Measurements from ENCODE around the gene TNRC18. TPM values are rescaled to one million over a fixed set of nuclear protein-coding genes. Genes with fewer than 3 reads are reported as not detected.

The TNRC18 gene
- polyA plus RNA-seq, 1 donor from 2014 or later = 23.6 TPM

DNA sequence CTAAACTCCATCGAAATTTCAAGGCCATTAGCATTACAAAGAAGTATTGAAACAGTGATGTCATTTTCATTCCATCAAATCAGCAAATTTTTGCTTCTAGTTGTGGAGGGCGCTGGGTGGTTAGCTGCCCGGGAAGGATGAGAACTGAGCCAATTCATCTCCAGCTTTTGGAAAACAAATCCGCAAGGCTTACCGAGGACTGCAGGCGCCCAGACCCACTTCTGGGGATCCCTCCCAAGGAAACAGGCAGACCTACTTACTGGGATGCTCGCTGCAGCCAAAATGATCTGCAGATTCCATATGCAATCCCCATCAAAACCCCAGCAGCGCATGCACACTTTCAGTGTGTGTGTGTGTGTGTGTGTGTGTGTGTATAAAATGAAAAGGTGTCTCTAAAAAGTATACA, 19.2 kb downstream of the TNRC18 start:
- no peak overlapping the region for H3K9ac ChIP-seq (ENCODE audit: low read length)
- H3F3A ChIP-seq (ENCODE audit: insufficient read depth, low read length, poor library complexity, severe bottlenecking) = no peaks in the 10 kb centered on the region
- H2AFZ ChIP-seq (ENCODE audit: low read depth, low read length) = no peak overlapping the region
- H3K4me2 ChIP-seq (ENCODE audit: low read length) = no peak overlapping the region
- H3K79me2 ChIP-seq (replicated peaks; ENCODE audit: insufficient read depth, low read length) = peaks cover 95% of the 10 kb centered on the region
- H3K36me3 ChIP-seq (ENCODE audit: insufficient read depth, low read length) = no peaks in the 10 kb centered on the region
- H4K20me1 ChIP-seq (ENCODE audit: insufficient read depth) = no peaks in the 10 kb centered on the region
- H3K9me3 ChIP-seq (ENCODE audit: low read length) = no peaks in the 10 kb centered on the region
- TF ChIP-seq POLR2AphosphoS5 (IDR thresholded peaks at IDR 0.05) (no peak), SMC3 (conservative IDR thresholded peaks at IDR 0.05; ENCODE audit: poor library complexity) (no peak), TAF1 (IDR thresholded peaks at IDR 0.05; ENCODE audit: low read depth) (no peak), RAD21 (conservative IDR thresholded peaks at IDR 0.05) (no peak)
- TF ChIP-seq, protein P1, sequence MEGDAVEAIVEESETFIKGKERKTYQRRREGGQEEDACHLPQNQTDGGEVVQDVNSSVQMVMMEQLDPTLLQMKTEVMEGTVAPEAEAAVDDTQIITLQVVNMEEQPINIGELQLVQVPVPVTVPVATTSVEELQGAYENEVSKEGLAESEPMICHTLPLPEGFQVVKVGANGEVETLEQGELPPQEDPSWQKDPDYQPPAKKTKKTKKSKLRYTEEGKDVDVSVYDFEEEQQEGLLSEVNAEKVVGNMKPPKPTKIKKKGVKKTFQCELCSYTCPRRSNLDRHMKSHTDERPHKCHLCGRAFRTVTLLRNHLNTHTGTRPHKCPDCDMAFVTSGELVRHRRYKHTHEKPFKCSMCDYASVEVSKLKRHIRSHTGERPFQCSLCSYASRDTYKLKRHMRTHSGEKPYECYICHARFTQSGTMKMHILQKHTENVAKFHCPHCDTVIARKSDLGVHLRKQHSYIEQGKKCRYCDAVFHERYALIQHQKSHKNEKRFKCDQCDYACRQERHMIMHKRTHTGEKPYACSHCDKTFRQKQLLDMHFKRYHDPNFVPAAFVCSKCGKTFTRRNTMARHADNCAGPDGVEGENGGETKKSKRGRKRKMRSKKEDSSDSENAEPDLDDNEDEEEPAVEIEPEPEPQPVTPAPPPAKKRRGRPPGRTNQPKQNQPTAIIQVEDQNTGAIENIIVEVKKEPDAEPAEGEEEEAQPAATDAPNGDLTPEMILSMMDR (IDR thresholded peaks at IDR 0.05; ENCODE audit: poor library complexity, severe bottlenecking) = no peak
- TF ChIP-seq, protein P2, sequence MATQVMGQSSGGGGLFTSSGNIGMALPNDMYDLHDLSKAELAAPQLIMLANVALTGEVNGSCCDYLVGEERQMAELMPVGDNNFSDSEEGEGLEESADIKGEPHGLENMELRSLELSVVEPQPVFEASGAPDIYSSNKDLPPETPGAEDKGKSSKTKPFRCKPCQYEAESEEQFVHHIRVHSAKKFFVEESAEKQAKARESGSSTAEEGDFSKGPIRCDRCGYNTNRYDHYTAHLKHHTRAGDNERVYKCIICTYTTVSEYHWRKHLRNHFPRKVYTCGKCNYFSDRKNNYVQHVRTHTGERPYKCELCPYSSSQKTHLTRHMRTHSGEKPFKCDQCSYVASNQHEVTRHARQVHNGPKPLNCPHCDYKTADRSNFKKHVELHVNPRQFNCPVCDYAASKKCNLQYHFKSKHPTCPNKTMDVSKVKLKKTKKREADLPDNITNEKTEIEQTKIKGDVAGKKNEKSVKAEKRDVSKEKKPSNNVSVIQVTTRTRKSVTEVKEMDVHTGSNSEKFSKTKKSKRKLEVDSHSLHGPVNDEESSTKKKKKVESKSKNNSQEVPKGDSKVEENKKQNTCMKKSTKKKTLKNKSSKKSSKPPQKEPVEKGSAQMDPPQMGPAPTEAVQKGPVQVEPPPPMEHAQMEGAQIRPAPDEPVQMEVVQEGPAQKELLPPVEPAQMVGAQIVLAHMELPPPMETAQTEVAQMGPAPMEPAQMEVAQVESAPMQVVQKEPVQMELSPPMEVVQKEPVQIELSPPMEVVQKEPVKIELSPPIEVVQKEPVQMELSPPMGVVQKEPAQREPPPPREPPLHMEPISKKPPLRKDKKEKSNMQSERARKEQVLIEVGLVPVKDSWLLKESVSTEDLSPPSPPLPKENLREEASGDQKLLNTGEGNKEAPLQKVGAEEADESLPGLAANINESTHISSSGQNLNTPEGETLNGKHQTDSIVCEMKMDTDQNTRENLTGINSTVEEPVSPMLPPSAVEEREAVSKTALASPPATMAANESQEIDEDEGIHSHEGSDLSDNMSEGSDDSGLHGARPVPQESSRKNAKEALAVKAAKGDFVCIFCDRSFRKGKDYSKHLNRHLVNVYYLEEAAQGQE (IDR thresholded peaks at IDR 0.05; ENCODE audit: borderline replicate concordance) = no peak
- H3K27me3 ChIP-seq (ENCODE audit: insufficient read depth, low read depth, low read length) = no peaks in the 10 kb centered on the region
- no peaks in the 10 kb centered on the region for H3K9me2 ChIP-seq (ENCODE audit: insufficient read depth, low read length)
- no peak overlapping the region for H3K4me3 ChIP-seq (ENCODE audit: low read length)
- no peak overlapping the region for H3K27ac ChIP-seq (ENCODE audit: low read length)

DNA sequence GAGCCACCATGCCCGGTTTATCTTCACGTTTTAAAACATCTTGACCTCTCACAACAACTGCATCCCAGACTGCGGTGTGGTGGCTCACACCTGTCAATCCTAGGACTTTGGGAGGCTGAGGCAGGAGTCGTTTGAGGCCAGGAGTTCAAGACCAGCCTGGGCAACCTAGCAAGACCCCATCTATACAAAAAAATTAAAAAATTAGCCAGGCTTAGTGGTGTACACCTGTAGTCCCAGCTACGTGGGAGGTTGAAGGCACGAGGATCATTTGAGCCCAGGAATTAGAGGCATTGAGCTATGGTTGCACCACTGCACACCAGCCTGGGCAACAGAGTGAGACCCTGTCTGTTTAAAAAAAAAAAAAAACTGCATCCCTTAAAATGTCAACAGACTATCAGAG, 20.2 kb downstream of the TNRC18 start:
- H3F3A ChIP-seq (ENCODE audit: insufficient read depth, low read length, poor library complexity, severe bottlenecking) = no peaks in the 10 kb centered on the region
- H3K4me2 ChIP-seq (ENCODE audit: low read length) = no peak overlapping the region
- peaks cover 95% of the 10 kb centered on the region for H3K79me2 ChIP-seq (replicated peaks; ENCODE audit: insufficient read depth, low read length)
- no peak overlapping the region for H3K9ac ChIP-seq (ENCODE audit: low read length)
- H3K27me3 ChIP-seq (ENCODE audit: insufficient read depth, low read depth, low read length) = no peaks in the 10 kb centered on the region
- no peaks in the 10 kb centered on the region for H3K9me3 ChIP-seq (ENCODE audit: low read length)
- TF ChIP-seq, protein P2 (IDR thresholded peaks at IDR 0.05; ENCODE audit: borderline replicate concordance) = no peak
- TF ChIP-seq, protein P1 (IDR thresholded peaks at IDR 0.05; ENCODE audit: poor library complexity, severe bottlenecking) = no peak
- no peak for TF ChIP-seq SMC3 (conservative IDR thresholded peaks at IDR 0.05; ENCODE audit: poor library complexity)
- no peak for TF ChIP-seq TAF1 (IDR thresholded peaks at IDR 0.05; ENCODE audit: low read depth)
- no peak for TF ChIP-seq EZH2 (IDR thresholded peaks at IDR 0.05; ENCODE audit: borderline replicate concordance, insufficient read depth, low read length, poor library complexity, severe bottlenecking)
- no peak for TF ChIP-seq POLR2AphosphoS5 (IDR thresholded peaks at IDR 0.05)
- TF ChIP-seq MXI1 (conservative IDR thresholded peaks at IDR 0.05; ENCODE audit: poor library complexity, severe bottlenecking) = no peak
- TF ChIP-seq RAD21 (conservative IDR thresholded peaks at IDR 0.05) = no peak
- no peak for TF ChIP-seq EP300 (conservative IDR thresholded peaks at IDR 0.05; ENCODE audit: poor library complexity, severe bottlenecking)
- no peak overlapping the region for H2AFZ ChIP-seq (ENCODE audit: low read depth, low read length)
- no peaks in the 10 kb centered on the region for H3K9me2 ChIP-seq (ENCODE audit: insufficient read depth, low read length)
- H3K36me3 ChIP-seq (ENCODE audit: insufficient read depth, low read length) = no peaks in the 10 kb centered on the region
- H3K4me3 ChIP-seq (ENCODE audit: low read length) = no peak overlapping the region
- no peak overlapping the region for H3K27ac ChIP-seq (ENCODE audit: low read length)
- H4K20me1 ChIP-seq (ENCODE audit: insufficient read depth) = no peaks in the 10 kb centered on the region
